Neural cell (in vitro differentiated cells): ENCODE data around the gene NOSTRIN. TPM values are rescaled to one million over a fixed set of nuclear protein-coding genes. Genes with fewer than 3 reads are reported as not detected.

Experiments
- H2AFZ ChIP-seq: fragments of 200-600, 300-800 bp; sonication (generic), shearing (Covaris generic); 2 replicates; pipeline ENCODE4 v1.6.0; 2014; ENCODE audit warnings: low read depth, mild to moderate bottlenecking, antibody characterized with exemption, low read length, moderate library complexity
- H3F3A ChIP-seq: fragments of 200-600 bp; shearing (Covaris generic); 2 replicates; pipeline ENCODE4 v1.6.1; 2016; ENCODE audit warnings: mild to moderate bottlenecking, moderate library complexity, mixed read lengths, antibody characterized with exemption, low read length; ENCODE audit not compliant: insufficient read depth, poor library complexity, severe bottlenecking
- H3K27ac ChIP-seq: fragments of 200-600, 300-800 bp; sonication (generic), shearing (Covaris generic); 2 replicates; pipeline ENCODE4 v1.5.1; 2014; ENCODE audit warnings: mild to moderate bottlenecking, low read length, moderate library complexity
- H3K27me3 ChIP-seq: fragments of 300-800, 200-600 bp; sonication (generic), shearing (Covaris generic); 2 replicates; pipeline ENCODE4 v1.6.0; 2014; ENCODE audit warnings: mild to moderate bottlenecking, low read depth, low read length, moderate library complexity; ENCODE audit not compliant: insufficient read depth
- H3K36me3 ChIP-seq: fragments of 300-800, 200-600 bp; sonication (generic), shearing (Covaris generic); 2 replicates; pipeline ENCODE4 v1.5.1; 2014; ENCODE audit warnings: mild to moderate bottlenecking, antibody characterized with exemption, low read length, moderate library complexity; ENCODE audit not compliant: insufficient read depth
- H3K4me2 ChIP-seq: fragments of 300-800, 200-600 bp; sonication (generic), shearing (Covaris generic); 2 replicates; pipeline ENCODE4 v1.6.0; 2014; ENCODE audit warnings: mild to moderate bottlenecking, low read length
- H3K4me3 ChIP-seq: fragments of 300-800, 200-600 bp; sonication (generic), shearing (Covaris generic); 2 replicates; pipeline ENCODE4 v1.5.1; 2014; ENCODE audit warnings: mild to moderate bottlenecking, low read length, moderate library complexity
- H3K79me2 ChIP-seq: fragments of 200-600 bp; shearing (Covaris generic); replicated peaks from 2 replicates; pipeline ENCODE4 v1.6.0; 2014; ENCODE audit warnings: mild to moderate bottlenecking, low read length, moderate library complexity; ENCODE audit not compliant: insufficient read depth
- H3K9ac ChIP-seq: fragments of 300-800, 200-600 bp; sonication (generic), shearing (Covaris generic); 2 replicates; pipeline ENCODE4 v1.6.1; 2016; ENCODE audit warnings: mild to moderate bottlenecking, low read length, mixed read lengths
- H3K9me2 ChIP-seq: fragments of 200-600 bp; shearing (Covaris generic); 2 replicates; pipeline ENCODE4 v1.6.1; 2016; ENCODE audit warnings: mild to moderate bottlenecking, low read length, mixed read lengths; ENCODE audit not compliant: insufficient read depth
- H3K9me3 ChIP-seq: fragments of 200-600, 300-800 bp; sonication (generic), shearing (Covaris generic); 2 replicates; pipeline ENCODE4 v1.6.1; 2016; ENCODE audit warnings: mild to moderate bottlenecking, mixed run types, low read length, moderate library complexity, mixed read lengths
- H4K20me1 ChIP-seq: fragments of 200-600 bp; shearing (Covaris generic); 2 replicates; pipeline ENCODE4 v1.6.1; 2016; ENCODE audit warnings: mild to moderate bottlenecking, mixed run types; ENCODE audit not compliant: insufficient read depth
- EP300 ChIP-seq: fragments of 450-650 bp; conservative IDR thresholded peaks from 2 replicates; pipeline ENCODE4 v1.6.1; 2014; ENCODE audit warnings: antibody characterized with exemption, mild to moderate bottlenecking, moderate library complexity; ENCODE audit not compliant: poor library complexity, severe bottlenecking
- EZH2 ChIP-seq: fragments of 200-600, 300-800 bp; shearing (Covaris generic), sonication (generic); IDR thresholded peaks from 2 replicates; pipeline ENCODE4 v1.6.1; 2014; ENCODE audit warnings: antibody characterized with exemption, low read length, borderline replicate concordance, mild to moderate bottlenecking; ENCODE audit not compliant: insufficient read depth, poor library complexity, severe bottlenecking
- MXI1 ChIP-seq: fragments of 450-650 bp; conservative IDR thresholded peaks from 2 replicates; pipeline ENCODE4 v1.6.1; 2014; ENCODE audit warnings: antibody characterized with exemption, mild to moderate bottlenecking; ENCODE audit not compliant: poor library complexity, severe bottlenecking
- POLR2AphosphoS5 ChIP-seq: IDR thresholded peaks from 2 replicates; pipeline ENCODE4 v1.6.1; 2012
- RAD21 ChIP-seq: fragments of 450-650 bp; conservative IDR thresholded peaks from 2 replicates; pipeline ENCODE4 v1.6.1; 2014; ENCODE audit warnings: antibody characterized with exemption, mild to moderate bottlenecking, moderate library complexity
- SMC3 ChIP-seq: fragments of 450-650 bp; conservative IDR thresholded peaks from 2 replicates; pipeline ENCODE4 v1.6.1; 2014; ENCODE audit warnings: antibody characterized with exemption, mild to moderate bottlenecking, moderate library complexity; ENCODE audit not compliant: poor library complexity
- TAF1 ChIP-seq: IDR thresholded peaks from 2 replicates; pipeline ENCODE4 v1.6.1; 2012; ENCODE audit warnings: low read depth
- polyA plus RNA-seq: library from polyadenylated mRNA; depleted of rRNA; stranded (reverse); fragments of >200 nt; gene quantifications from 2 replicates; pipeline ENCODE4 v1.2.3, GENCODE V29; 2014
- TF ChIP-seq, protein P1 (sequence below): IDR thresholded peaks from 2 replicates; pipeline ENCODE4 v1.6.1; 2012; ENCODE audit warnings: borderline replicate concordance
- TF ChIP-seq, protein P2 (sequence below): fragments of 450-650 bp; IDR thresholded peaks from 2 replicates; pipeline ENCODE4 v1.5.1; 2014; ENCODE audit warnings: antibody characterized with exemption, mild to moderate bottlenecking, moderate library complexity; ENCODE audit not compliant: poor library complexity, severe bottlenecking

Gene NOSTRIN
- polyA plus RNA-seq, 1 donor from 2014 or later = not detected

DNA sequence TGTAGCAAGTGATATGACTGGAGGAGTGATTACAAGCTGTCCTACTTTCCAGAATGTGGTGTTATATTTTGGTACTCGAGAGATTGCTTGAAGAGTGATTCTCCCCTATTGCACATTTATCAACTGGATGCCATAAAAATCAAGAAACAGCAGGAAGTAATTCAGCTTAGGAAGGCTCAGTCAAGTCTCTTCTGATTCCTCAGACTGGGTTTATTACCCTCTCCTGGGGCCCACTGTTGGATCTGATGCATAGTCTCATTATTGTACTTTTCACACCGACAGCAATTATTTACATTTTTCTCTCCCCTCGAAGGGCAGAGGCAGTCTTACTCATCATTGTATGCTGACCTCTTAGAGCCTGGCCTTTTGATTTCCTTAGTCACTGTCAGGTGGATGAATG lies 9.3 kb downstream of the NOSTRIN start:
- no peaks in the 10 kb centered on the region for H3K9me2 ChIP-seq
- no peaks in the 10 kb centered on the region for H4K20me1 ChIP-seq
- no peaks in the 10 kb centered on the region for H3K27me3 ChIP-seq
- H3K27ac ChIP-seq = no peak overlapping the region
- H3K4me2 ChIP-seq = no peak overlapping the region
- H3K9me3 ChIP-seq = no peaks in the 10 kb centered on the region
- H3F3A ChIP-seq = no peaks in the 10 kb centered on the region
- no peaks in the 10 kb centered on the region for H3K79me2 ChIP-seq
- no peak overlapping the region for H3K9ac ChIP-seq
- TF ChIP-seq SMC3 (no peak), POLR2AphosphoS5 (no peak), TAF1 (no peak), EZH2 (no peak), RAD21 (no peak), MXI1 (no peak), EP300 (no peak)
- TF ChIP-seq, protein P1, sequence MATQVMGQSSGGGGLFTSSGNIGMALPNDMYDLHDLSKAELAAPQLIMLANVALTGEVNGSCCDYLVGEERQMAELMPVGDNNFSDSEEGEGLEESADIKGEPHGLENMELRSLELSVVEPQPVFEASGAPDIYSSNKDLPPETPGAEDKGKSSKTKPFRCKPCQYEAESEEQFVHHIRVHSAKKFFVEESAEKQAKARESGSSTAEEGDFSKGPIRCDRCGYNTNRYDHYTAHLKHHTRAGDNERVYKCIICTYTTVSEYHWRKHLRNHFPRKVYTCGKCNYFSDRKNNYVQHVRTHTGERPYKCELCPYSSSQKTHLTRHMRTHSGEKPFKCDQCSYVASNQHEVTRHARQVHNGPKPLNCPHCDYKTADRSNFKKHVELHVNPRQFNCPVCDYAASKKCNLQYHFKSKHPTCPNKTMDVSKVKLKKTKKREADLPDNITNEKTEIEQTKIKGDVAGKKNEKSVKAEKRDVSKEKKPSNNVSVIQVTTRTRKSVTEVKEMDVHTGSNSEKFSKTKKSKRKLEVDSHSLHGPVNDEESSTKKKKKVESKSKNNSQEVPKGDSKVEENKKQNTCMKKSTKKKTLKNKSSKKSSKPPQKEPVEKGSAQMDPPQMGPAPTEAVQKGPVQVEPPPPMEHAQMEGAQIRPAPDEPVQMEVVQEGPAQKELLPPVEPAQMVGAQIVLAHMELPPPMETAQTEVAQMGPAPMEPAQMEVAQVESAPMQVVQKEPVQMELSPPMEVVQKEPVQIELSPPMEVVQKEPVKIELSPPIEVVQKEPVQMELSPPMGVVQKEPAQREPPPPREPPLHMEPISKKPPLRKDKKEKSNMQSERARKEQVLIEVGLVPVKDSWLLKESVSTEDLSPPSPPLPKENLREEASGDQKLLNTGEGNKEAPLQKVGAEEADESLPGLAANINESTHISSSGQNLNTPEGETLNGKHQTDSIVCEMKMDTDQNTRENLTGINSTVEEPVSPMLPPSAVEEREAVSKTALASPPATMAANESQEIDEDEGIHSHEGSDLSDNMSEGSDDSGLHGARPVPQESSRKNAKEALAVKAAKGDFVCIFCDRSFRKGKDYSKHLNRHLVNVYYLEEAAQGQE = no peak
- TF ChIP-seq, protein P2, sequence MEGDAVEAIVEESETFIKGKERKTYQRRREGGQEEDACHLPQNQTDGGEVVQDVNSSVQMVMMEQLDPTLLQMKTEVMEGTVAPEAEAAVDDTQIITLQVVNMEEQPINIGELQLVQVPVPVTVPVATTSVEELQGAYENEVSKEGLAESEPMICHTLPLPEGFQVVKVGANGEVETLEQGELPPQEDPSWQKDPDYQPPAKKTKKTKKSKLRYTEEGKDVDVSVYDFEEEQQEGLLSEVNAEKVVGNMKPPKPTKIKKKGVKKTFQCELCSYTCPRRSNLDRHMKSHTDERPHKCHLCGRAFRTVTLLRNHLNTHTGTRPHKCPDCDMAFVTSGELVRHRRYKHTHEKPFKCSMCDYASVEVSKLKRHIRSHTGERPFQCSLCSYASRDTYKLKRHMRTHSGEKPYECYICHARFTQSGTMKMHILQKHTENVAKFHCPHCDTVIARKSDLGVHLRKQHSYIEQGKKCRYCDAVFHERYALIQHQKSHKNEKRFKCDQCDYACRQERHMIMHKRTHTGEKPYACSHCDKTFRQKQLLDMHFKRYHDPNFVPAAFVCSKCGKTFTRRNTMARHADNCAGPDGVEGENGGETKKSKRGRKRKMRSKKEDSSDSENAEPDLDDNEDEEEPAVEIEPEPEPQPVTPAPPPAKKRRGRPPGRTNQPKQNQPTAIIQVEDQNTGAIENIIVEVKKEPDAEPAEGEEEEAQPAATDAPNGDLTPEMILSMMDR = no peak
- no peaks in the 10 kb centered on the region for H3K36me3 ChIP-seq
- no peak overlapping the region for H3K4me3 ChIP-seq
- no peak overlapping the region for H2AFZ ChIP-seq

DNA sequence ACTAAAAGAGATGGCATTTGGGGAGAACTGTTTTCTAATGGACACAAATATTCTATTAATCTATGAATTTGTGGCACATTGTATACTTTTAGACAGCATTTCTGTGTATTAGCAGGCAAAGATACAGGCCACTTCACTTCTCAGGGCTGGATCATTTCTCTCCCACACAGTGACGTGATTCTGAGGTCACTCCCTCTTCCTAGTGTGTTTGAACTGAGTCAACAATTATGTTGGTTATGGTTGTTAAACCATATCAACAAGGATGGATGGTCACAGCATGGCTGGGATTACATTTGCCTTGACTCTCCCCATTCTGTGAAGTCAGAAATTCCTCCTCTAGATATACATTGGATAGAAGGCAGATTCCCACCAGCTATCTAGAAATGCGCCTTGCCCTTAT lies 11.6 kb downstream of the NOSTRIN start:
- Histone ChIP-seq H3K36me3 (no peaks in the 10 kb centered on the region), H3F3A (no peaks in the 10 kb centered on the region), H3K4me2 (no peak overlapping the region), H3K9ac (no peak overlapping the region), H3K4me3 (no peak overlapping the region), H4K20me1 (no peaks in the 10 kb centered on the region), H3K27me3 (no peaks in the 10 kb centered on the region), H3K79me2 (no peaks in the 10 kb centered on the region), H3K27ac (no peak overlapping the region), H3K9me3 (no peaks in the 10 kb centered on the region), H3K9me2 (no peaks in the 10 kb centered on the region), H2AFZ (no peak overlapping the region)
- no peak for TF ChIP-seq MXI1
- TF ChIP-seq RAD21 = no peak
- TF ChIP-seq, protein P2 = no peak
- no peak for TF ChIP-seq POLR2AphosphoS5
- no peak for TF ChIP-seq EP300
